GM21367 (cell line): ENCODE results near the gene ANKS1B.
"Not testable (repeated sequence)": the region's sequence is repeated elsewhere in the genome, so short reads cannot be mapped to it uniquely, and the experiment has no call there.

Source experiments
- ATAC-seq: cut with Tn5 transposase; IDR thresholded peaks from one replicate; pipeline ENCODE4 v1.9.1; 2021; ENCODE audit not compliant: unreplicated experiment

Gene ANKS1B

DNA sequence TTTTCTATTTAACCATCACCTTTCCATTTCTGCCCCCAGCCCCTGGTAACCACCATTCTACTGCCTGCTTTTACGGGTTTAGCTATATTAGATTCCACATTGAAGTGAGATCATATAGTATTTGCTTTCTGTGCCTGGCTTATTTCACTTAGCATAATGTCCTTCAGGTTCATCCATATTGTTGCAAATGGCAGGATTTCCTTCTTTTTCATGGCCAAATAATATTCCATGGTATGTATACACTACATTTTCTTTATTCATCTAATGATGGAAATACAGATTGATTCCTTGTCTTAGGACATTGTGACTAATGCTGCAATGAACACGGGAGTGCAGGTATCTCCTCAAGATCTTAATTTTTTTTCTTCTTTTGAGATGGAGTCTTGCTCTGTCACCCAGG, 1137.5 kb downstream of the ANKS1B start:
- ATAC-seq = no peak

- no peak for ATAC-seq
Measured at GRCh38 chr12:98845957-98846356, 1138.8 kb downstream of the ANKS1B start.

- ATAC-seq = no peak
Measured at GRCh38 chr12:98840325-98840724, 1144.4 kb downstream of the ANKS1B start.

GRCh38 chr12:98838231-98838647, 1146.5 kb downstream of the ANKS1B start:
- no peak for ATAC-seq

GRCh38 chr12:98837134-98837752, 1147.5 kb downstream of the ANKS1B start:
- ATAC-seq = not testable (repeated sequence)

DNA sequence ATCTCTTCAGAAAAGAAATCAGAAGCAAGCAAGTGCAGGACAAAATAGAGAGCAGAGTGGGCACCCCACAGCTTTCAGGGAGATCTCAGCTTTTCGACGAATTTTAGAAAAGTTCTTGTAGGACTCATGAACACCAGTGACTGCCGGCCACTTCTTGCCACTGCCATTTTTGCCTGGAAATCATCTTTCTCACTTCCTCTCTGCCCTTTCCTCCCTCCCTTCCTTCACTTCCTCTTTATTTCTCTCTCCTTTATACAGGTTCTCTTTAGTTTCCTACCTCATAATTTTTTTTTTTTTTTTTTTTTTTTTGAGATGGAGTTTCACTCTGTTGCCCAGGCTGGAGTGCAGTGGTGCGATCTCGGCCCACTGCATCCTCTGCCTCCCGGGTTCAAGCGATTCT, 1154.1 kb downstream of the ANKS1B start:
- ATAC-seq = no peak

DNA sequence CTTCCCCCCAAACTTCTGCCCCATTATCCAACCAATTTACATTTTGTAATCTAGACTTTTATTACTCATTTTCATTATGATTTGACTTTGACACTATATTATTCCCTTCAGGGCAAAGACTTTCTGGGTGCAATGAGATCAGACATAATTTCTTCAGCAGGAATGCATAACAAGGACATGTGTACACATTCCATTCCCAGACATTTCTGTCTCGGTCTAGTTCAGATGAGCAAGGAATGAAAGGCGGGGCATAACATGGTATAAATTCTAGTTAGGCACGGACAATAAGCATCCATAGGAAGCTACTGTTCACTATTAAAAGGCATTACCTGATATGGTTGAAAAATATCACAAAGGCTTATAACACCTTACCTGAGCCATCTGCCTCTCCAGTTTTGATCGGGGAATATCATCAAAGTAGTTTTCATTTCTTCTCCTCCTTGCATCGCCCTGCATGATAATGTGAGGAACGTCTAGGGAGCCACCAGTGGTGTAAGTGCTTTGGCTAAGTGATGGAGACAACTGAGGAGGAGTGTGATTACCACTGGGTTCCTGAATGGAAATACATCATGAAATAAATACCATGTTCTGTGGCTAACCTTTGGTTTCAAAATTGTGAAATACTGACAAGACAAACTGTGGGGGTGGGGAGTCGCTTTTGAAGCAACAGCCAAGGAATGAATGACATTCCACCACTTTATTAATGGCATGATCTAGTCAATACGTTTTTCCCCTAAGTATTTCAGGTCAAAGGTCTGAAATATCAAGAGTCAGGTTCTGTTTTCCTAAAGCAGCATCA, 1155.7 kb downstream of the ANKS1B start:
- no peak for ATAC-seq

GRCh38 chr12:98823012-98823411, 1161.7 kb downstream of the ANKS1B start:
- ATAC-seq = no peak

DNA sequence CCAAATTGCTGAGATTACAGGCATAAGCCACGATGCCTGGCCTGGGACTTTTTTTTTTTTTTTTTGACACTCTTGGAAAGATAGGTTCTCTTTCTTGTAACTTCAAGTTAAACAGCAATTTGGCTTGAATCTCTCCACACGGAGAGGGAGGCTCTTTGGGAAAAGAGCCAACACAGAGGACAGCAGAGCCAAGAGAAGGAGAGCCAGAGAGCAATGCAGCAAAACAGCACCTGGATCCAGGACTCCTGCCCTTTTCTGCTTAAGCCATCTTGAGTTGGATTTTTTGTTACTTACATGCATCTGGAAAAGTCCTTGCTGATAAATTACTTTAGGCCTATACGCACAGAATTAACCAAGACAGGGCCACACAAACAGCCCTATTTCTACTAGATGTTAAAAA, 1162.9 kb downstream of the ANKS1B start:
- no peak for ATAC-seq

DNA sequence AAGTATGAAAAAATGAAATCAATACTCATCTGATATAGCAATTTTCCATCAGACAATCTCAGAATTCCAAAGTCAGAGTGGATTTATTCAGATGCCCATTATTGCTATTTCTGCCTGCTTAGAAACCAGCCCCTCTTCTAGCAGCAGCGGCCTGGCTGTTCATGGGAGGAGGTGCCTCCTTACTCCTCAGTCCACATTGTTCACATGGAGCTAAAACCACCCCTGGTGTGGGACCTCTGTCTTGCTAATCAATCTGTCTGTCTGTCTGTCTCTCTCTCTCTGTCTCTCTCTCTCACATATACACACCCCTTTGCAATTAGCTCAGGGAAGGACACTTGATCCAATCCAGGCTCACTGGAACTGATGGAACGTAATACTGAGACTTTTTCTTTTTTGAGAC, 1163.5 kb downstream of the ANKS1B start:
- ATAC-seq = no peak

DNA sequence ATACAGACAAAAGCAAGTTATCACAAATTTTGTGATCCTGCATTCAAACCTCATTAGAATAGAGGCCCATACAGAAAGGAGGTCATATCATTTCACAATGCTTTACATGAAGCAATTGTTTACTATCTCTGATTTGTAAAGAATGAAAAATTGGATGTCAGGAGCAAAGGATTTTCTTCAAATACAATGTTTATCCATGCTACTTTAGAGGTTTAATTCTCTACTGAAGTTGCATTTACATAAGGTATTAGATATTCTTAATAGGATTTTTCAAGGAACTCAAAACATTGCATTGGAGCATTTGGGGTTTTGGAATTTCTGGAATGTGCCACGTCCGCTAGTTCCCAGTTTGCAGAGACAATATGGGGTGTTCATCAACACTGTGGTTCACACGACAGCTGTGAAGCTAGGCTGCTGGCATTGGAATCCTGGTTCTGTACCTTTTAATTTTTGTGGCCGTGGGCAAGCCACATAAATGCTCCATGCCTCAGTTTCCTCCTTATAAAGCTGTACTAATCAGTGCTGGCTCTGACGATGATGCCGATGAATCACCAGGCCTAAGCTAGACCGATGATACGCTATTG, 1164.8 kb downstream of the ANKS1B start:
- ATAC-seq = no peak

DNA sequence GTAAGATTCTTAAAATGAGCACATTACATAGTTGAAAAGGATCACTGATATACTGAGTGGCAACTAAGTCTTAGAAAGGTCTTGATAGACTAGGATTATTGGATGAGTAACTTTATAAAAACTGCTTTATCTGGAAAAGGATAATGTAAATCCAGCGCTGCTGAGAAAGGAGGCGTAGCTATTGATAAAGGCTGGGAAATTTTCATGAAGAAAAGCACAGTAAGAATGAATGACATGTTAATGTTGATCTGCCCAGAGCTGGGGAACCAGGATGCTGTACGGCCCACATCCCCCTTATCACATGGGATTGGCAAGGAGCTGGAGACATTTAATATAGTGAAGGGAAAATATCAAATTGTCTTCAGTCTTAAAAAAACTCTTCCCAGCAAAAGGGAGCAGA, 1165.7 kb downstream of the ANKS1B start:
- no peak for ATAC-seq

DNA sequence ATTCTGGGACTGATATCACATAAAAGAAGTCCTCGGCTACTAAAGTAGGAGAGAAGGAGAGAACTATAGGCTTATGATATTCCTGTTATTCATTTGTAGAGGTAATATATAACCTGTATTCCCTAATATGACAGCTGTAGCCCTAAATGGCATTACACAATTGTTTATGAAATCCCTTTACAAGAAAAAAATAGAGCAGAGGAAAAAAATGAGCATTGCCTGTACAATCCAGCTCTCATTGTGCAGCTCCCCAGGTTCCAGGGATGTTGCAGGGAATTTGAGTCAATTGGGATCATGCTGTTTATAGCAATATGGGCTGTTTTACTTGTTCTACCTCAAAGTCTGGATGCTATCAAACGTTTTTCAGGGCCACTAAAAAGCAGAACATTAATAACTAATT, 1166.5 kb downstream of the ANKS1B start:
- no peak for ATAC-seq

- ATAC-seq = no peak
Measured at GRCh38 chr12:98817742-98818141, 1167.0 kb downstream of the ANKS1B start.

GRCh38 chr12:98816720-98817119, 1168.0 kb downstream of the ANKS1B start:
- no peak for ATAC-seq

DNA sequence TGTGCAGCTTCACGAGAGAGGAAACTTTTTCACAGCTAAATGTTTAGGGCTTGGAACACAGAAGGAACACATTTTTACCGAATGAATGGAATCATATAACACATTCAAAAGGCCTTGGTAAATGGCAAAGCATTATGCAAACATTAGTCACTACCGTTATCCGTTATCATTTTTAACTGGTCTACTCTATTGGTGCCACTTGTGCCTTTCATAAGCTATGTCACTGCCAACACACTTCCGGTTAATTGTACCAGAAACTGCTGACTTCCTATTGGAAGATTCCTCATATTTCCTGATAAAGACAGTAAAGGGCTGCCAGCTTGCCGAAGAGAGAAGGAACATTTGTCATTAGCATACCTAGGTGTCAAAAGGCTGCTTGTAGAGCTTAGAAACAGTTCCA, 1170.5 kb downstream of the ANKS1B start:
- ATAC-seq = no peak

- no peak for ATAC-seq
Measured at GRCh38 chr12:98812225-98812624, 1172.5 kb downstream of the ANKS1B start.

DNA sequence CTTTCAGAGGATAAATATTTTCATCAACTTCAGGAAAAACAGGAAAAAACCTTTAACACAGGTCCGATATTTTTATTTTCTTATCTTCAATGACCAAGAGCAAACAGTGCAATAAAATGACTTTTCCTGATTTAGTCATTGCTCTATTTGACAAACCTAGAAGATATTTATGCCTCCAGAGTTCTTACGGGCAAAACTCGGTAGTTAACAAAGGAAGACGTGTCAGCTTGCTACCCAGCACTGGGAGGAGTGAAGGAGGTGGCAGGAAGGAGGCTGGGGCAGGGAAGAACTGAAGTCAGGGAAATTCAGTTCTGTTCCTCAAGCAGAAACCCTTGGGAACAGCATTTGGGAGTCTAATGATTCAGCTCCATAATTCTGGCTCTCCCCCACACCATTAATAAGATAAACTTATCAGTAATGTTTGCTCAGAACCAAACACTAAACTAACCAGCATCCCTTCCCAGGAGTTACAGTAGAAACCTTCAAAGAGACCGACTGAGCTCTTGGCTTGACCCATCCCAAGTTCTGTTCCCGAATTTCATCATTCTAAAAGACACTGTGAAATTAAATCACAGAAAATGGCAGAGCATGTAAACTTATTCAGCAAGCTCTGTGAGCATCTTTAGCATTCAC, 1176.4 kb downstream of the ANKS1B start:
- no peak for ATAC-seq

DNA sequence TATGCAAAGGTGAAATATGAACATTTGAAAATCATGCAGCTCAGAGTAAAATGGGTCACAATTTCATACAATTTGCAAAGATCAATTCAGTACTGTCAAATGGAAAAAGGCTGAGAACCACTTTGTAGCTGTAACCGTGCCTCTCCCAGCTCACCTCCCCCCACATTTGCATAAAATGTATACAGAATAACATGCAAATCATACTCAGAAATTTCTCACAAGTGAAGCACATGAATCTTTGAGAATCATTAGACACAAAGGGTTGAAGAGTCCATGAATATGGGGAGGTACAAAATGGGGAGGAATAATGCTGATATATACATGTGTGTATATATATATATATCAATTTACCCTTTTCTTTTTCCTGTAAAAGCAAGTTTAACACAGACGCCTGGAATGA, 1177.5 kb downstream of the ANKS1B start:
- no peak for ATAC-seq

DNA sequence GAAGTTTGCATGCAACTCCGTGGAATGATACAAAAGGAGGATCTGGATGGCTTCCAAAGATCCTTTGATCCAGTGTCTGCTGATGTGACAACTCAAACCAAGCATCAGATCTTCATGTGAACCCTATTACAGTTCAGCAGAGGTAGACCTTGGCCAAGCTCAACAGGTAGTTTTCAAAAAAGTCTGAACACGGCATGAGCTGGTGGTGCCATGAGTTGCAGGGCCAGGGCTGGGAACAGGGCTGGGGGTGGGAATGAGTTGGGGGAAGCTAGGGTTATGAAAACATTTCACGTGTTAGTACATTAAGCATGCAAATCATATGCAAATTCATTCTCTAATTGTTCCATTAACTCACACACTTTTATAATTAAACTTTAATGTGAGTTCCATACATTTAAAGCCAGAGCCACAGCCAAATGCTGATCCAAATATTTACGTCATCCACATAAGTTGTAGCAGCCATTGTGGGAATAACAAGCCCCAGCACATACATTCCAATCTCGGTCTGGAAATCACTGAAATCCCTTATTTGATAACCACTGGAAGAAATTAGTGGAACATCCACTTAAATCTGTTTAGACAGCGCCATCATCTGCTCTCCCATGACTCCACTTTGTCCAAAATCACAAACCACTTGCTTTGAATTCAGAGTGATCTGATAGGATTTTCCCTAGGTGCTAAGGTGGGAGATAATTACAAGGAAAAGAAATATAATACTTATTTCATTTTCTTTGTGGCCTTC, 1181.1 kb downstream of the ANKS1B start:
- no peak for ATAC-seq

DNA sequence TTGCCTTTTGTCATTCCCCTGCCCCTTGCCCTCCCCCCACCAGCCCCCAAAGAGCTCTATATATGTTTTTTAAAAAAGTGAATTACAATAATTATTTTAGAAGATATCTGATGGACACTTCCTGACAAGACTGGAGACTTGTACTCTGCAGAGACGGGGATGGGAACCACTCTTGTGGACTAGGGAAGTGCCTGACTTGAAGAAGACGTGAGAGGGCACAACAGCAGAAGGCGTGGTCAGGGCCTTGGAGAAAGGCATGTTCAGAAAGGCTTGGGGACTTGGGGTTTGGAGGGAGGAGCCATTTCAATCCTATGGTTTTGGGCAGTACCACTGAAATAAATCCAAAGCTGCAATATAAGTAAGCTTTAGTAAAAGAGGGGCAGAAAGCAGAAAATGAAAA, 1184.9 kb downstream of the ANKS1B start:
- no peak for ATAC-seq
